Thymus (tissue), 11 donors: Measurements from ENCODE around the gene TLR9. TPM values are rescaled to one million over a fixed set of nuclear protein-coding genes. Genes with fewer than 3 reads are reported as not detected.

Experiments
- DNase-seq, 9 donors: peaks; one replicate each; pipeline ENCODE4 v3.0.0-alpha.2; 2013; ENCODE audit warnings: low spot score in 9 of 9, low read depth in 6 of 9, missing footprints in 1 of 9
- H3K27ac ChIP-seq, 2 donors: one replicate each; pipeline ENCODE4 v1.5.1; 2013; ENCODE audit warnings: control low read depth in 1 of 2, low read depth in 1 of 2, low read length in 1 of 2, mild to moderate bottlenecking in 1 of 2, moderate library complexity in 1 of 2
- H3K27me3 ChIP-seq, 2 donors: one replicate each; pipeline ENCODE4 v1.5.1; 2013; ENCODE audit warnings: low read length in 1 of 2; ENCODE audit not compliant: control insufficient read depth in 2 of 2, insufficient read depth in 1 of 2
- H3K36me3 ChIP-seq, 2 donors: one replicate each; pipeline ENCODE4 v1.5.1; 2013; ENCODE audit warnings: low read length in 1 of 2, mild to moderate bottlenecking in 1 of 2, moderate library complexity in 1 of 2; ENCODE audit not compliant: control insufficient read depth in 2 of 2, insufficient read depth in 2 of 2
- H3K4me1 ChIP-seq, 2 donors: one replicate each; pipeline ENCODE4 v1.5.1; 2013; ENCODE audit warnings: low read length in 2 of 2; ENCODE audit not compliant: control insufficient read depth in 2 of 2, insufficient read depth in 2 of 2
- H3K4me3 ChIP-seq, 2 donors: one replicate each; pipeline ENCODE4 v1.5.1; 2013; ENCODE audit warnings: low read length in 2 of 2, control low read depth in 1 of 2, mild to moderate bottlenecking in 1 of 2
- H3K9me3 ChIP-seq, 2 donors: one replicate each; pipeline ENCODE4 v1.5.1; 2013; ENCODE audit warnings: low read length in 1 of 2, mild to moderate bottlenecking in 1 of 2; ENCODE audit not compliant: control insufficient read depth in 2 of 2, insufficient read depth in 1 of 2
- WGBS: extraction: QIAGEN DNeasy Blood & Tissue Kit; methylation state at CpG from one replicate; pipeline ENCODE4 v1.1.7; 2013; 5-methylcytosine and 5-hydroxymethylcytosine counted together
- polyA plus RNA-seq: library from polyadenylated mRNA; stranded (reverse); fragments of 200-250 nt; gene quantifications from one replicate; pipeline ENCODE4 v1.2.3, GENCODE V29; 2013
- total RNA-seq: library from RNA; stranded (reverse); fragments of 120-200 nt; gene quantifications from one replicate; pipeline ENCODE4 v1.2.4, GENCODE V29; 2013
- donor health status: healthy.

TLR9 gene
- total and polyA plus RNA-seq, 2 donors: 0.59 to 0.66 TPM

- 87% methylated on average over 10 of the region's 10 CpGs for whole genome bisulfite sequencing
- DNase-seq: no peak
- H3K9me3 ChIP-seq: no peaks in the 10 kb centered on the region
- H3K27me3 ChIP-seq: no peaks in the 10 kb centered on the region
- H3K27ac ChIP-seq: no peak overlapping the region
- H3K36me3 ChIP-seq: peaks cover 66 to 86% of the 10 kb centered on the region in 2 donors
- H3K4me1 ChIP-seq: peaks cover 2 to 3% of the 10 kb centered on the region in 2 donors
- H3K4me3 ChIP-seq: no peak overlapping the region
These were observed 20.9 kb downstream of the TLR9 start for GRCh38 chr3:52204337-52205073.

- H3K4me3 ChIP-seq: no peak overlapping the region
These were observed 21.7 kb downstream of the TLR9 start for GRCh38 chr3:52203701-52204100.

GRCh38 chr3:52202384-52203077 is 22.9 kb downstream of the TLR9 start:
- no peak overlapping the region for H3K27ac ChIP-seq
- H3K4me1 ChIP-seq: peaks cover 10 to 19% of the 10 kb centered on the region in 2 donors
- no peak for DNase-seq
- H3K36me3 ChIP-seq: peaks cover 49 to 73% of the 10 kb centered on the region in 2 donors
- H3K4me3 ChIP-seq: no peak overlapping the region
- WGBS: 96% methylated on average over 4 of the region's 4 CpGs
- peaks cover 0 to 5% of the 10 kb centered on the region in 2 donors for H3K9me3 ChIP-seq
- H3K27me3 ChIP-seq: no peaks in the 10 kb centered on the region

More at GRCh38 chr3:52203701-52204100, 21.7 kb downstream of the TLR9 start:
- H3K27ac ChIP-seq: peak overlapping the region in 1 of 2 donors; percentile 5
- DNase-seq: no peak
- H3K4me1 ChIP-seq: peaks cover 8 to 11% of the 10 kb centered on the region in 2 donors
- H3K27me3 ChIP-seq: no peaks in the 10 kb centered on the region
- 96% methylated on average over 1 of the region's 1 CpG for WGBS
- H3K36me3 ChIP-seq: peaks cover 59 to 85% of the 10 kb centered on the region in 2 donors
- no peaks in the 10 kb centered on the region for H3K9me3 ChIP-seq

GRCh38 chr3:52200981-52201679 is 24.3 kb downstream of the TLR9 start:
- no peaks in the 10 kb centered on the region for H3K27me3 ChIP-seq
- peaks cover 0 to 6% of the 10 kb centered on the region in 2 donors for H3K9me3 ChIP-seq
- H3K4me1 ChIP-seq: peaks cover 10 to 29% of the 10 kb centered on the region in 2 donors
- H3K27ac ChIP-seq: no peak overlapping the region
- no peak overlapping the region for H3K4me3 ChIP-seq
- peaks cover 38 to 62% of the 10 kb centered on the region in 2 donors for H3K36me3 ChIP-seq
- 93% methylated on average over 5 of the region's 5 CpGs for WGBS
- no peak for DNase-seq

- Histone ChIP-seq H3K4me3 (peak overlapping the region; percentile 71 to 100), H3K27me3 (no peaks in the 10 kb centered on the region), H3K4me1 (peaks cover 10 to 34% of the 10 kb centered on the region in 2 donors), H3K9me3 (peaks cover 0 to 6% of the 10 kb centered on the region in 2 donors), H3K36me3 (peaks cover 17 to 40% of the 10 kb centered on the region in 2 donors), H3K27ac (peak overlapping the region in 1 of 2 donors; percentile 78)
- 60% methylated on average over 14 of the region's 14 CpGs for WGBS
- DNase-seq: no peak
These were observed 26.5 kb downstream of the TLR9 start for GRCh38 chr3:52198643-52199608.

GRCh38 chr3:52197842-52198625 is 27.4 kb downstream of the TLR9 start, which contains the start of gene ALAS1:
TSS of gene ALAS1 (plus strand) at chr3:52198160. CDS start at chr3:52199242, 1,082 bp downstream.
- Histone ChIP-seq H3K27me3 (no peaks in the 10 kb centered on the region), H3K27ac (peak within 1 kb of the TSS; percentile 45 to 78), H3K4me3 (peak within 1 kb of the TSS; percentile 71 to 100), H3K4me1 (peaks cover 10 to 34% of the 10 kb centered on the region in 2 donors), H3K9me3 (peaks cover 0 to 6% of the 10 kb centered on the region in 2 donors), H3K36me3 (peaks cover 8 to 31% of the 10 kb centered on the region in 2 donors)
- WGBS: under 1% methylated on average over 71 of the region's 71 CpGs
- peak; percentile 74 to 95 (median 85) for DNase-seq

GRCh38 chr3:52197499-52197841 is 28.0 kb downstream of the TLR9 start:
- Histone ChIP-seq H3K27me3 (no peaks in the 10 kb centered on the region), H3K4me3 (peak overlapping the region; percentile 71 to 100), H3K4me1 (peaks cover 8 to 34% of the 10 kb centered on the region in 2 donors), H3K36me3 (peaks cover 2 to 26% of the 10 kb centered on the region in 2 donors), H3K9me3 (peaks cover 0 to 6% of the 10 kb centered on the region in 2 donors), H3K27ac (peak overlapping the region; percentile 45 to 77)
- DNase-seq: no peak
- WGBS: 67% methylated on average over 10 of the region's 10 CpGs
